ENCODE measurements around the gene ZSCAN1.

DNA sequence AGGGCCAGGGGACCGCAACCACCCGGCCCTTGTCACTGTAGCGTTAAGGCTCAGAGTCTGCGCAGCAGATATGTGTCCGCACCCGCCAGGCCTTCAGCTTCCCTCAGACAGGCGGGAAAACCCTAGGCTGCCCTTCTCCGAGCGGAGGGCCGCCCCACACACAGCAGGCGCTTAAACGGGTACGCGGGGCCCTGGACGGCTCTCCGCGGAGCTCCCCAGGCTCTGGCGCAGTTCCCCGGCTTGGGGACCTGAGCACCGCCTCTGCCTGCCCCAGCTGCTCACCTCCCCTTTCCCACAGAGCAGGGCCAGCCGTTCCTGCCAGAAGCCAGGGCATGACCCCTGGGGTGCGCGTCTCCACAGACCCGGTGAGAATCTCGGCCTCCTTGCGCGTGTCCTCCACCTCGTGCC is 25.9 kb downstream of the ZSCAN1 start:
- TF ChIP-seq, protein P1, sequence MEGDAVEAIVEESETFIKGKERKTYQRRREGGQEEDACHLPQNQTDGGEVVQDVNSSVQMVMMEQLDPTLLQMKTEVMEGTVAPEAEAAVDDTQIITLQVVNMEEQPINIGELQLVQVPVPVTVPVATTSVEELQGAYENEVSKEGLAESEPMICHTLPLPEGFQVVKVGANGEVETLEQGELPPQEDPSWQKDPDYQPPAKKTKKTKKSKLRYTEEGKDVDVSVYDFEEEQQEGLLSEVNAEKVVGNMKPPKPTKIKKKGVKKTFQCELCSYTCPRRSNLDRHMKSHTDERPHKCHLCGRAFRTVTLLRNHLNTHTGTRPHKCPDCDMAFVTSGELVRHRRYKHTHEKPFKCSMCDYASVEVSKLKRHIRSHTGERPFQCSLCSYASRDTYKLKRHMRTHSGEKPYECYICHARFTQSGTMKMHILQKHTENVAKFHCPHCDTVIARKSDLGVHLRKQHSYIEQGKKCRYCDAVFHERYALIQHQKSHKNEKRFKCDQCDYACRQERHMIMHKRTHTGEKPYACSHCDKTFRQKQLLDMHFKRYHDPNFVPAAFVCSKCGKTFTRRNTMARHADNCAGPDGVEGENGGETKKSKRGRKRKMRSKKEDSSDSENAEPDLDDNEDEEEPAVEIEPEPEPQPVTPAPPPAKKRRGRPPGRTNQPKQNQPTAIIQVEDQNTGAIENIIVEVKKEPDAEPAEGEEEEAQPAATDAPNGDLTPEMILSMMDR (IDR thresholded peaks at IDR 0.05), result no peak
- TF ChIP-seq POLR2A (IDR thresholded peaks at IDR 0.05) (no peak), EP300 (IDR thresholded peaks at IDR 0.05) (no peak)

Measured in ovary (tissue), 3 donors.